RCC 7860 (cell line): ENCODE results near the gene RASA2.
"Not testable (repeated sequence)": the region's sequence is repeated elsewhere in the genome, so short reads cannot be mapped to it uniquely, and the experiment has no call there.

Experiments
- DNase-seq: peaks from one replicate; pipeline ENCODE4 v3.0.0-alpha.2; 2015; ENCODE audit warnings: low spot score
- FAIRE-seq: peaks from 2 replicates; lab custom pipeline; 2012; peaks lifted over from hg19 to GRCh38; lab: Jason Lieb, UNC

The RASA2 gene

DNA sequence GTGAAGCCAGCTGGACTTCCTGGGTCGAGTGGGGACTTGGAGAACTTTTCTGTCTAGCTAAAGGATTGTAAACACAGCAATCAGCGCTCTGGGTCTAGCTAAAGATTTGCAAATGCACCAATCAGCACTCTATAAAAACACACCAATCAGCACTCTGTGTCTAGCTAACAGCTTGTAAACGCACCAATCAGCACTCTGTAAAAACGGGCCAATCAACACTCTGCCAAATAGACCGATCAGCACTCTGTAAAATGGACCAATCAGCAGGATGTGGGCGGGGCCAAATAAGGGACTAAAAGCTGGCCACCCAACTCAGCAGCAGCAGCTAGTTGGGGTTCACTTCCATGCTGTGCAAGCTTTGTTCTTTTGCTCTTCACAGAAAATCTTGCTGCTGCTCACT, 141.5 kb downstream of the RASA2 start:
- FAIRE-seq, DNase-seq: not testable (repeated sequence)

- FAIRE-seq, DNase-seq: not testable (repeated sequence)
Measured at GRCh38 chr3:141628868-141629441, 142.1 kb downstream of the RASA2 start.

- DNase-seq: no peak
- no peak for FAIRE-seq
Measured at GRCh38 chr3:141629976-141630375, 143.1 kb downstream of the RASA2 start.

DNA sequence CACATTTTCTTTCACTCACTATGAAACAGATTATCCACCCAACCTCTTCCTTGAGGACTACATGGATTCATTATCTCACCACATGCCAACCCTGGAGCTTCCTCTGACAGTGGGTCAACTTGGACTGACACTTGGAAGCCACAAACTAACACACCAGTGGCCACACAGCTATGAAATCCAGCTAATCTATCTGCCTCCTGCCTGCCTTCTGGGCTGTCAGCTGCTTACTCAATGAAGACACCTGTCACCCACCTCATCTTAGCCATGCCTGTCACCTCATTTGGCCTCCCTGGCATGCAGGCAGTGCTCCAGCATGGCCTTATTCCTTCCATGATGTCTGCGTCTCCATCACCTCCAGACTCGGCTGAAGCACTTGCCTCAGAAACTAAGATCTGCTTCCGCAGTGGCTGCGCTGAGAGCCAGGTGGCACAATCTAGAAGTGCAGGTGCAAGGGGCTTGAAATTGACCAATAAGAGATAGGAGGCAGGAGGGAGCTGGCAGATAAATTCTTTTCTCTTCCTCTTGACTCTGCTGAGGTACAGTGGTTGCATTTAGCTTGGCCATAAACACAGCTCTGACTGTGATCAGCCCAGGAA, 146.1 kb downstream of the RASA2 start:
- DNase-seq (no peak), FAIRE-seq (no peak)

GRCh38 chr3:141642215-141642614, 155.4 kb downstream of the RASA2 start:
- FAIRE-seq (no peak), DNase-seq (no peak)

DNA sequence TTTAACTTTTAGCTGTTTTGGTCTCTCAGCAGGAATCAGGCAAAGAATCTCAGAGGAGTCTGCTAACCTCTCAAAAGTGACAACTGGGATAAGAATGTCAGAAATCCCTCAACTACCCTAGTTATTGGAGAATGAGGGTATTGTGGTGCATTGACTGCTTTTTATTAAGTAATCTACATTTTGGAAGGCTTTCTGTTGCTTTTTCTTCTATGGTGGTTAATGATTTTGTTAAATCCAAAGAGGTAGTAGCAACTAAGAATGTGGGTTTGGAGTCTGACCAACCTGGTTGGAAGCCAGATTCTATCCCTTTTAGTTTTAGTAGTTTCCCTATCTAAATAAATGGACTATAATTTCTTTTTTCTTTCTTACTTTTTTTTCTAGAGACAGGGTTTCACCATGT, 156.6 kb downstream of the RASA2 start:
- FAIRE-seq: no peak
- no peak for DNase-seq

GRCh38 chr3:141643796-141644195, 157.0 kb downstream of the RASA2 start:
- DNase-seq (no peak), FAIRE-seq (no peak)

DNA sequence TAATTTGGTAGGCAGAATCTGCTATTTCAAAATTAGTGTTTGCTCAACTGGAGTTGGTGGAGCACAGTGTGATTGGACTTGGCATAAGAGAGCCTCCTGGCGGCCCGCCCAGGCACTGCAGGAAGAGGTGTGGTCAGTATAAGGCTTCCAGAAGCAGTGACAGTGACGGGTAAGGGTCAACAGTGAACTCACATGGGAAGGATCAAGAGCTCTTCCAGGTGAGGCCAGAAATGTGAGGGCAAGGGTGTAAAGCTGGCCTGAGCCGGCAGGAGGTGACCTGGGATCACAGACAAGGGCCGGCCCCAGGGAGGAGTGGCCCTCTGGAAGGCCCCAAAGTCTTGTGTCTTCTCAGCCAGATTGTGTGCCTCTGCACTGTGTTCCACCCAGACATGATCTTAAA, 158.1 kb downstream of the RASA2 start:
- FAIRE-seq: no peak
- DNase-seq: peak; percentile 22

DNA sequence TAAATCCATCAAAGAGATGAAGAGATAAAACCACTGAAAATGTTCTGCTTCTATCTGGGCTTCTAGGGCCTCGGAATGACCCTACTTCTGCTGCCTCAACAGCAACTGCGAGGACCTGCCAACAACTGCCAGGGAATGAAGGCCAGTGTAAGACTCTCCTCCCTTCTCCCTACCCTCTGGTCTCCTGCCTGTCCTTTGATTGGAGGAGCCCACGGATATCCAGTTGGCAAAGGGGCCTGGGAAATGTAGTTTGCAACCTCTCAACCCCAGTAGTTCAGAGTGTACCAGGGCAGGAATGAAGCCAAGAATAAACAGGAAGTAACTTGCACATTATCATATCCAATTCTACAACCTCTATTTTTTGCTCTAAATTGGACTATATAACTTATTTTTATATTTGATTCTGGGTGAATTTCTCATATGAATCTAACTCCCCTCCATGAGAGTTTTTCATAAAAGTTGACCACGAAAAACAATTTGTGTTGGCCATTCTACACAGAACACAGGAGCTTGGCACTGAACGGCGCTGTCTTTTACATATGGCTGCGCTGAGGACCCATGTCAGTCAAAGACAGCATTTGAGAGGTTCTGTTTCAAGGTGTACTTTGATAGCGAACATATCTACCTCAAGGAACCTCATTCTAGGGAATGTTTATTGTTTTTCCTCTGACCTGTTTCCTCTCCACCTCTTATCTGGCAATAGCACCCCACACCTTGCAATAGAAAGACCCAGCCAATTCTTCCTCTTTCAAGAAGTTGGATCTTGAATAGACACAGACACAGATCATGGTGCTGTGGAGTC, 160.1 kb downstream of the RASA2 start:
- FAIRE-seq: no peak
- peak; percentile 21 for DNase-seq

DNA sequence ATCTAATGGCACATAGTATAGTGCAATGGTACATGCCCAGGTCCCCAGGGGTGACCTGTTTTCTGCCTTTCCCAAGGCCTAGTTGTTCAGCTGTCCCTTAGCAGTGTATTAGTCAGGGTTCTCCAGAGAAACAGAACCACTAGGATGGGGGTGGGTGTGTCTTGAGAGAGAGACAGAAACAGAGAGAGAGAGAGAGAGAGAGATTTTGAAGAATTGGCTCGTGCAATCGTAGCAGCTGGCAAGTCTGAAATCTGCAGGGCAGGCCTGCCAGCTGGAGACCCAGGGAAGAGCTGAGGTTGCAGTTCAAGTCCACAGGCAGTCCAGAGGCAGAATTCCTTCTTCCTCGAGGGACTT, 160.7 kb downstream of the RASA2 start:
- FAIRE-seq (no peak), DNase-seq (no peak)

DNA sequence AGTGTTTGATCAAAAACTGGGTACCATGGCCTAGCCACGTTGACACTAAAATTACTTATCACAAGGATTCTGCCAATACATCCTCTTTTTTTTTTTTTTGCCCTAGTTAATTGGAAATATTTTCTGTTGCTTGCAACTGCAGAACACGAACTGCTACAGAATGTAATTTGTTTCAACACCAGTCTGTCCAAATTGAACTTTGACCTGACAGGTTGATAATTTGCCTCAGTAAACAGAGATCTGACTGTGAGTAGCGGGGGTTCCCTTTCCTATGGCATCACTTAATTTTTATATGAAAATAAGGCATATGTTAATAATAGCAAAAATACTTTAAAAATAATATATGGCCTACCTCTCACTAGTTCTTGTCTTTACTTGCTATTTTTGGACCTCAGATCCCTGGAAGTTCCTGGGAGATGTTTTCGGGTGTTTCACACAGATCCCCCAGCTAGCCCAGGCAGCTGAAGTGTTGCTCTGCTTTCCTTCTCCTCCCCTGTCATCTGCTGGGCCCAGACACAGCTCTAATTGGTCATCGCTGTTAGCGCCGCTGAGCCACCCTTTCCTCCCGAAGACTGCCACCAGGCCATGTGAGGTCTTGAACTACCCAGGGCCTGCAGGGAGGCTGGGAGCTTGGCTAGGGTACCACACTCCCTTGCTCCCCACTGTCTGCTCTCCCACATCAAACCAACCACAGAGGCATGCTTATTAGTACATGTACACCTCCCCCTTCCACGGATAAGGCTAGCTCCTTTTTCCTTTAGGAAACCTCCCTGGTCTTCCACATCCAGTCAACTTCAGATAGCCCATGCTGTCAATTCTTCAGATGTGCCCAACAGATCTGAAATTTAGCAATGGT, 161.5 kb downstream of the RASA2 start:
- no peak for DNase-seq
- no peak for FAIRE-seq

- DNase-seq (no peak), FAIRE-seq (no peak)
Measured at GRCh38 chr3:141649871-141650270, 163.0 kb downstream of the RASA2 start.

GRCh38 chr3:141650783-141651182, 164.0 kb downstream of the RASA2 start:
- no peak for DNase-seq
- FAIRE-seq: no peak

DNA sequence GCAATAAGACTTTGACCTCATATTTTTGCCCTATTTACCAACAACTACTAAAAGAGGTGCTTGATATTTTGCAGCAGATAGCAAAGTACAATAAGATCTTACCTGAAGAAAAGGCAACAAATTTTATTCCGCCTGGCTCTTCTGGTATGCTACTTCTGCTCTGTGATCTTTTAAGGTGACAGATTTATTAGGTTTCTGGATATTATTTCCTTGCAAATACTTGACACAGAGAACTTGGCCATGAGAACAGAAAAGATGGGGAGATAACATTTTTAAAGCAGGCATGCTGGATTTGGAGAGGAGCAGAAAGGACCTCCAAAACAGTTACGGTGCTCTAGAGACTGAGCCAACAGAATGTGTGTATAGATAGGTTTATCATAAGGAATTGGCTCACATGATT, 164.6 kb downstream of the RASA2 start:
- DNase-seq (no peak), FAIRE-seq (no peak)

DNA sequence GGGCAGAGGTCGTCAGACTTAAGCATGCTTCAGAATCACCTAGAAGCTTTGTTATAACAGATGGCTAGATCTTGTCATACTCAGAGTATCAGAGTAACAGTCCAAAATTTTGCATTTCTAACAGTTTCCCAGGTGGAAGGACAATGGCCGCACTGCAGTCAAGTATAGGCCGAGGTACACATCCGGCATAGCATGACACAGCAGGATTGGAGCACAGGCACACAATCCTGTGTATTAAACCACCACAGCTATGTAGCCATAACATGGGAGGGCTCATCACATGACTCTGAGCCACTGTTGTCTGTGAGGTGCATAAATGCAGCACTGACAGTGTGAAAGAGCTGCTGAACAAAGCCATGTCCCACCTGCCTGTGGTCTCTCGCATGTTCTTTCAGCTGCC, 165.5 kb downstream of the RASA2 start:
- no peak for FAIRE-seq
- no peak for DNase-seq

DNA sequence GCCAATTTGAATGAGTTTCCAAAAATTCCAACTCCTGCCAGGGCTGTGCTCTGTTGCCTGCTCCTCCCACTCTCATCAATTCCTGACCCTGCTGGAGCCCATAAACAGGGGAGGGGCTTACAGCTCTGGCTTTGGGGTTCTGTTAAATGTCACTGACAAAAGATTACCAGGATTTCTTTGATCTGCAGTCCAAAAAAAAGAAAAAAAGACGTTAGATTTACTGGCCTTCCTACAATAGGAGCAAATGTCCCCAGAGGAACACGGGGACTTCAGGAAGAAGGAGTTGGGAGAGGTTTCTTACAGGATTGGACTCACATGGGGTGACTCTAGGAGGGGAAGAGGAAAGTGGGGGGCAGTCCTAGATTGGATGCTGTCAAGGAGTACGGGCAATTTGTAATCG, 167.0 kb downstream of the RASA2 start:
- DNase-seq (no peak), FAIRE-seq (no peak)

- FAIRE-seq: no peak
- no peak for DNase-seq
Measured at GRCh38 chr3:141655801-141656200, 169.0 kb downstream of the RASA2 start.

- FAIRE-seq: no peak
- DNase-seq: no peak
Measured at GRCh38 chr3:141656771-141657170, 169.9 kb downstream of the RASA2 start.

- DNase-seq (no peak), FAIRE-seq (no peak)
Measured at GRCh38 chr3:141657516-141657915, 170.7 kb downstream of the RASA2 start.

- FAIRE-seq (no peak), DNase-seq (peak; percentile 36)
Measured at GRCh38 chr3:141659821-141660613, 173.2 kb downstream of the RASA2 start.

GRCh38 chr3:141660614-141660947, 173.8 kb downstream of the RASA2 start:
- no peak for FAIRE-seq
- no peak for DNase-seq
